GM18870 (cell line): Measurements from ENCODE around the gene TXNRD1.
"Not testable (repeated sequence)": the region's sequence is repeated elsewhere in the genome, so short reads cannot be mapped to it uniquely, and the experiment has no call there.

Source experiments
- ATAC-seq: cut with Tn5 transposase; IDR thresholded peaks from one replicate; pipeline ENCODE4 v1.9.1; 2021; ENCODE audit warnings: moderate library complexity; ENCODE audit not compliant: unreplicated experiment

Gene TXNRD1

GRCh38 chr12:104320627-104321024 is 105.0 kb downstream of the TXNRD1 start:
- ATAC-seq: no peak

- no peak for ATAC-seq
Measured at GRCh38 chr12:104321949-104322348, 106.4 kb downstream of the TXNRD1 start.

- not testable (repeated sequence) for ATAC-seq
Measured at GRCh38 chr12:104322533-104322932, 107.0 kb downstream of the TXNRD1 start.

- no peak for ATAC-seq
Measured at GRCh38 chr12:104323899-104324298, 108.3 kb downstream of the TXNRD1 start.

GRCh38 chr12:104328278-104328677 is 112.7 kb downstream of the TXNRD1 start:
- not testable (repeated sequence) for ATAC-seq

- no peak for ATAC-seq
Measured at GRCh38 chr12:104328790-104329189, 113.2 kb downstream of the TXNRD1 start.

GRCh38 chr12:104329707-104330532 is 114.3 kb downstream of the TXNRD1 start:
- no peak for ATAC-seq

- ATAC-seq: no peak
Measured at GRCh38 chr12:104331376-104331775, 115.8 kb downstream of the TXNRD1 start.

GRCh38 chr12:104332273-104332672 is 116.7 kb downstream of the TXNRD1 start:
- not testable (repeated sequence) for ATAC-seq

- ATAC-seq: no peak
Measured at GRCh38 chr12:104333692-104334255, 118.2 kb downstream of the TXNRD1 start.

GRCh38 chr12:104334581-104334980 is 119.0 kb downstream of the TXNRD1 start:
- no peak for ATAC-seq

- ATAC-seq: no peak
Measured at GRCh38 chr12:104336115-104336514, 120.5 kb downstream of the TXNRD1 start.

- no peak for ATAC-seq
Measured at GRCh38 chr12:104337030-104337558, 121.5 kb downstream of the TXNRD1 start.

- no peak for ATAC-seq
Measured at GRCh38 chr12:104339663-104340062, 124.1 kb downstream of the TXNRD1 start.

GRCh38 chr12:104340177-104340576 is 124.6 kb downstream of the TXNRD1 start:
- ATAC-seq: no peak

GRCh38 chr12:104340925-104341611 is 125.5 kb downstream of the TXNRD1 start:
- no peak for ATAC-seq

GRCh38 chr12:104342147-104342546 is 126.6 kb downstream of the TXNRD1 start:
- ATAC-seq: no peak

- ATAC-seq: no peak
Measured at GRCh38 chr12:104342635-104343249, 127.2 kb downstream of the TXNRD1 start.

- no peak for ATAC-seq
Measured at GRCh38 chr12:104344682-104345081, 129.1 kb downstream of the TXNRD1 start.

- ATAC-seq: no peak
Measured at GRCh38 chr12:104345234-104346066, 129.9 kb downstream of the TXNRD1 start.
